MM.1S (cell line): Measurements from ENCODE around the gene ADAP1.

Source experiments
- EZH2phosphoT487 ChIP-seq: fragments of 300-600 bp; sonication (generic); IDR thresholded peaks from 2 replicates; pipeline ENCODE4 v1.6.1; 2018; ENCODE audit warnings: antibody characterized with exemption, low read length
- TF ChIP-seq, protein P1 (sequence below): fragments of 300-600 bp; sonication (generic); IDR thresholded peaks from 2 replicates; pipeline ENCODE4 v1.5.1; 2016; ENCODE audit warnings: antibody characterized with exemption, low read length, mixed read lengths

DNA sequence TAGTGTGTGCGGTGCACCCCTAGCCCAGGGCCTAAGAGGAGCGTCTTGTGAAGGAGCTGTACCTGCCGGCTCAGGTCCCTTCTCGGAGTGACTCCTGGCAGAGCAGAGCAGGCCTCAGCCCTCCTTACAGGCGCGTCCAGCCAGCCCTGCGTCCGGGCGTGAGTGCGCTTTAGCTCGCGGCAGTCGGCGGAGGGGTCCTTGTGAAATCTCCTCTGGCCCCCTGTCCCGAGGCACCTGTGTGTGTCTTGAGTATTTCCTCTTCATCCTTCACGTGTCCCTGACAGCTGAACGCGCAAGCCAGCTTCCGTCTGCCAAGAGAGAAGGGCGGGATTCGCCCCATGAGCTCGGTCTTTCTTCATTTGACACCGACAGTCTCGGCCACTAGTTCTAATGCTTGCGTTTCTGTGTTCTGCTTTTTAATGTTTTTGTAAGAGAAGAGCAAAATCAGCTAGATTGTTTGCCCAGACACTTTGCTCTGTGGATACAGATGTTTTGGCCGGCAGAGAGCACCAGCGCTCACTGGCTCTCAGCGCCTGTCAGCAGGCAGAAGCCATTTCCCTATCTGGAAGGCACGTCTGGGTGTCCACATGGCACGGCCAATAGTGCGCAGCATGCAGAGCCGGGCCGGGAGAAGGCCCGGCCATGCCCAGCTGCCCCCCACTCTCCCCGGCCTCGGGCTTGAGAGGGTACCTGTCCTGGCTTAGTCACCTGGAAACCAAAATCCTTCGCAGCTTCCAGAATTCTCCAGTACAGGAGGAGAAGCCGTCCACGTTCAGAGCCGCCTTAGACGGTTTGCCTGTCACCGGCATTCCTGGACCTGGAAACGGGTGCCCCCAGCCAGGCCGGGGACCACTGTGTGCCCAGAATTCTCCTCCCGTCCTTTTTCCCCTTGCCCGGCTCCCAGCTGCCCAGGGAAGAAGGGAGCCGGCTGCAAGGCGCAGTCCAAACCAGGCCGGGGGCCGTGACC lies 71.1 kb downstream of the ADAP1 start:
- TF ChIP-seq, protein P1, sequence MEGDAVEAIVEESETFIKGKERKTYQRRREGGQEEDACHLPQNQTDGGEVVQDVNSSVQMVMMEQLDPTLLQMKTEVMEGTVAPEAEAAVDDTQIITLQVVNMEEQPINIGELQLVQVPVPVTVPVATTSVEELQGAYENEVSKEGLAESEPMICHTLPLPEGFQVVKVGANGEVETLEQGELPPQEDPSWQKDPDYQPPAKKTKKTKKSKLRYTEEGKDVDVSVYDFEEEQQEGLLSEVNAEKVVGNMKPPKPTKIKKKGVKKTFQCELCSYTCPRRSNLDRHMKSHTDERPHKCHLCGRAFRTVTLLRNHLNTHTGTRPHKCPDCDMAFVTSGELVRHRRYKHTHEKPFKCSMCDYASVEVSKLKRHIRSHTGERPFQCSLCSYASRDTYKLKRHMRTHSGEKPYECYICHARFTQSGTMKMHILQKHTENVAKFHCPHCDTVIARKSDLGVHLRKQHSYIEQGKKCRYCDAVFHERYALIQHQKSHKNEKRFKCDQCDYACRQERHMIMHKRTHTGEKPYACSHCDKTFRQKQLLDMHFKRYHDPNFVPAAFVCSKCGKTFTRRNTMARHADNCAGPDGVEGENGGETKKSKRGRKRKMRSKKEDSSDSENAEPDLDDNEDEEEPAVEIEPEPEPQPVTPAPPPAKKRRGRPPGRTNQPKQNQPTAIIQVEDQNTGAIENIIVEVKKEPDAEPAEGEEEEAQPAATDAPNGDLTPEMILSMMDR = no peak
- TF ChIP-seq EZH2phosphoT487 = no peak
